ENCODE results near the gene WDR93. TPM values are rescaled to one million over a fixed set of nuclear protein-coding genes. Genes with fewer than 3 reads are reported as not detected.

The WDR93 gene
- total RNA-seq, 8 experiments from 2014 or later = 0.09 to 2.6 (median 0.24) TPM

DNA sequence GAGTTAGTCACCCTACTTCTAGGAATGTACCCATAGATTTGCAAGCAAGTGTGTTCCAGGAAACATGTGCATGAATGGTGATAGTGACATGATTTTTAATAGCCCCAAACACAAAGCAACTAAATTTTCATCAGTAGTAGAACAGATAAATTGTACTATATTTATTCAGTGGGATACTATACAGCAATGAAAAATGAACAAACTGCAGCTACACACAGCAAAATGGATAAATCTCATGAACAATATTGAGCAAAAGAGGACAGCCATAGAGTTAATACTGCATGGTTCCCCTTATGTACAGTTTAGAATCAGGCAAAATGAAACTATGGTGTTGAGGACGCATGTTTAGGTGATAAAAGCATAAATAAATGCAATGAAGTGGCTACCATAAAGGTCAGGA, 34.5 kb downstream of the WDR93 start:
- Histone ChIP-seq H3K27ac (no peak overlapping the region), H3K4me3 (no peak overlapping the region), H3K4me1 (replicated peaks in 1 of 2) (no peaks in the 10 kb centered on the region)
- in situ Hi-C loops (cut with MboI; ENCODE audit: low pct_unique_long_range_greater_than_20kb in 2 of 9, low sequenced_read_pairs in 9 of 9, unreplicated experiment in 9 of 9) = no loop called here
- 64 to 100% (median 79%) methylated on average over 1 of the region's 1 CpG; no CpG with 5 or more reads in 4 of the 10 experiments for WGBS, 10 experiments
- no peak for ATAC-seq (replicated peaks in 6 of 8)

- in situ Hi-C loops (cut with MboI; ENCODE audit: low pct_unique_long_range_greater_than_20kb in 2 of 9, low sequenced_read_pairs in 9 of 9, unreplicated experiment in 9 of 9) = no loop called here
- ATAC-seq (replicated peaks in 6 of 8) = no peak
- H3K27ac ChIP-seq = no peak overlapping the region
- 10 to 100% (median 33%) methylated on average over 1 to 2 of the region's 2 CpGs; no CpG with 5 or more reads in 3 of the 10 experiments for WGBS, 10 experiments
- H3K4me1 ChIP-seq (replicated peaks in 1 of 2) = no peaks in the 10 kb centered on the region
- no peak overlapping the region for H3K4me3 ChIP-seq
Measured at GRCh38 chr15:89728254-89728653, 37.6 kb downstream of the WDR93 start.

DNA sequence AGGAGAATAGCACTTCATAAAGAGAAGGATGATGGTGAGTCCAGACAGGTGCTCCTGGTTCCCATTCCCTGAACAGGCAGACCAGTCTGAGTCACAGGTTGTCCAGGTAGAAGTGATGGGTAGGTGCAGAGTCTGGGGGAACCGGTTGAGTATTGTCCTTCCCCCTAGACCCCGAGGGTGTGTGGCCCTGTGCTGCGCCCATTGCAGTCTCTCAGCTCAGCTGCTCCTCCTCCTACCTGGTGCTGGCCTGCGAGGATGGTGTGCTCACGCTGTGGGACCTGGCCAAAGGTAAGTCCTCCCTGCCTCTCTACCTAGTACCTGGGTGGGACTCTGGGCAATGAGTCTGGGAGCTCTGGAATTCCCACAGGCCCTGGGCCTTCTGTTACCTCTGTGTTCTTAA, 40.7 kb downstream of the WDR93 start:
- in situ Hi-C loops (cut with MboI; ENCODE audit: low pct_unique_long_range_greater_than_20kb in 2 of 9, low sequenced_read_pairs in 9 of 9, unreplicated experiment in 9 of 9) = no loop called here
- ATAC-seq (replicated peaks in 6 of 8) = no peak
- Histone ChIP-seq H3K4me3 (no peak overlapping the region), H3K27ac (no peak overlapping the region), H3K4me1 (replicated peaks in 1 of 2) (no peaks in the 10 kb centered on the region)
- 70 to 100% (median 80%) methylated on average over 1 to 4 of the region's 5 CpGs; no CpG with 5 or more reads in 5 of the 10 experiments for WGBS, 10 experiments

- WGBS, 10 experiments = 50 to 83% (median 61%) methylated on average over 2 to 6 of the region's 8 CpGs; no CpG with 5 or more reads in 3 of the 10 experiments
- ATAC-seq (replicated peaks in 6 of 8) = no peak
- Histone ChIP-seq H3K4me3 (no peak overlapping the region), H3K4me1 (replicated peaks in 1 of 2) (no peaks in the 10 kb centered on the region), H3K27ac (no peak overlapping the region)
- in situ Hi-C loops (cut with MboI; ENCODE audit: low pct_unique_long_range_greater_than_20kb in 2 of 9, low sequenced_read_pairs in 9 of 9, unreplicated experiment in 9 of 9) = no loop called here
Measured at GRCh38 chr15:89732451-89733172, 42.0 kb downstream of the WDR93 start.

DNA sequence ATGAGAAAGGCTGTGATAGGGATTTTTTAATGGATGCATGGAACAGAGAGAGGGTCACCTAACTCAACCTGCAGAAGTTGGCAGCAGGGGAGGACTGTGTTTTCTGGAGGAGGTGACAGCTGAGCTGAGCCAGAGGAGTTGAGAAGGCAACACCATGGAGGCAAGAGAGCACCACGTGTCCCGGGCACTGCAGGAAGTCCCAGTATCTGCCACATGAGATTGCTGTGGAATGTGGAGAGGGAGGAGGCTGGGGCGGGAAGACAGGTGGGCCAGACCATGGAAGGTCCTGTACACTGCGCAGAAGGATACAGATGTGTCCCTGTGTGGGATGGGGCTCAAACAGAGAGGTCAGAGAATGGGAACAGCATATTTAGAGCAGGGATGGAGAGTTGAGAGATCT, 45.2 kb downstream of the WDR93 start:
- H3K4me3 ChIP-seq = no peak overlapping the region
- in situ Hi-C loops (cut with MboI; ENCODE audit: low pct_unique_long_range_greater_than_20kb in 2 of 9, low sequenced_read_pairs in 9 of 9, unreplicated experiment in 9 of 9) = no loop called here
- WGBS, 10 experiments = 23 to 80% (median 47%) methylated on average over 1 to 3 of the region's 4 CpGs; no CpG with 5 or more reads in 4 of the 10 experiments
- H3K4me1 ChIP-seq (replicated peaks in 1 of 2) = no peaks in the 10 kb centered on the region
- no peak for ATAC-seq (replicated peaks in 6 of 8)
- no peak overlapping the region for H3K27ac ChIP-seq

DNA sequence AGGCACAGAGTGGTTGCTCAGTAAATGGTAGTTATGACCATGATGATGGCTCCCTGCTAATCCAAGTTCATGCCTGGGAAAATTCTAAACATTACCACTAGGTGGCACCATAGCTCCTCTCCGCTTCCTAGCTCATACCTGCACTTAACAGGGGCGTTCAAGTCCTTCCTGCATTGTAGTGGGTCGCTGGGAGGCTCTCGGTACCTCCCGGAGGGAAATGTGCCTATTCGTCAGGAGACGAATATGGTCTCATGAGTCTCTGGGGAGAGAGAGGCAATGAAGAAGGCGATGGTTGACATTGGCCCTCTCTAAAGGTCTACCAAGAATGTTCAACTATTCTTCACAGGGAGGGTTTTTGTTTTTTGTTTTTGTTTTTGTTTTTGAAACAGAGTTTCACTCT, 49.5 kb downstream of the WDR93 start:
- in situ Hi-C loops (cut with MboI; ENCODE audit: low pct_unique_long_range_greater_than_20kb in 2 of 9, low sequenced_read_pairs in 9 of 9, unreplicated experiment in 9 of 9) = no loop called here
- Histone ChIP-seq H3K4me1 (replicated peaks in 1 of 2) (no peaks in the 10 kb centered on the region), H3K27ac (no peak overlapping the region), H3K4me3 (no peak overlapping the region)
- peak; percentile 82 to 100 (median 90) for ATAC-seq (replicated peaks in 6 of 8)
- 0 to 3% (median 1%) methylated on average over 1 to 8 of the region's 8 CpGs; no CpG with 5 or more reads in 5 of the 10 experiments for WGBS, 10 experiments

DNA sequence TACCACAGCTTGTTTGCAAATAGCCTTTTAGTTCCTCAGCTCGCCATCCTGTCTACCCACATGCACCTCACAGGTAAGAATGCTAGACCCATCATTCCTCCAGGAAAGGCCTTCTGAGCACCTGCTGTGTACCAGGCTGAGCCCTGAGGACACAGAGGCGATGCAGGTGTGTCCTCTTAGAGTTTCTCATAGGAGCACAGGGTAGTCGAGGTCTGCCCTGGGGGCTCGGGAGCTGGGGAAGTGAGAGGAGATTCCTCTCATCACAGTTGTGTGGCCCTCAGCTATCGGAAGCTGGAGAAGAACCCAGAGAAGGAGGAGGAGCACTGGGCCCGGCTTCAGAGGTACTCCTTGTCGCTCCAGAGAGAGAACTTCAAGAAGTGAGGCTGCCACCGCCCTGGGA, 52.4 kb downstream of the WDR93 start:
- 47 to 74% (median 56%) methylated on average over 3 to 6 of the region's 8 CpGs; no CpG with 5 or more reads in 5 of the 10 experiments for WGBS, 10 experiments
- no peak for ATAC-seq (replicated peaks in 6 of 8)
- Histone ChIP-seq H3K4me1 (replicated peaks in 1 of 2) (no peaks in the 10 kb centered on the region), H3K27ac (no peak overlapping the region), H3K4me3 (no peak overlapping the region)
- in situ Hi-C loops (cut with MboI; ENCODE audit: low pct_unique_long_range_greater_than_20kb in 2 of 9, low sequenced_read_pairs in 9 of 9, unreplicated experiment in 9 of 9) = no loop called here

GRCh38 chr15:89743594-89743993, 53.0 kb downstream of the WDR93 start:
- WGBS, 10 experiments = 28 to 93% (median 80%) methylated on average over 1 to 3 of the region's 8 CpGs; no CpG with 5 or more reads in 7 of the 10 experiments
- H3K4me3 ChIP-seq = no peak overlapping the region
- no peak overlapping the region for H3K27ac ChIP-seq
- no peak for ATAC-seq (replicated peaks in 6 of 8)
- in situ Hi-C loops (cut with MboI; ENCODE audit: low pct_unique_long_range_greater_than_20kb in 2 of 9, low sequenced_read_pairs in 9 of 9, unreplicated experiment in 9 of 9) = no loop called here
- H3K4me1 ChIP-seq (replicated peaks in 1 of 2) = no peaks in the 10 kb centered on the region

DNA sequence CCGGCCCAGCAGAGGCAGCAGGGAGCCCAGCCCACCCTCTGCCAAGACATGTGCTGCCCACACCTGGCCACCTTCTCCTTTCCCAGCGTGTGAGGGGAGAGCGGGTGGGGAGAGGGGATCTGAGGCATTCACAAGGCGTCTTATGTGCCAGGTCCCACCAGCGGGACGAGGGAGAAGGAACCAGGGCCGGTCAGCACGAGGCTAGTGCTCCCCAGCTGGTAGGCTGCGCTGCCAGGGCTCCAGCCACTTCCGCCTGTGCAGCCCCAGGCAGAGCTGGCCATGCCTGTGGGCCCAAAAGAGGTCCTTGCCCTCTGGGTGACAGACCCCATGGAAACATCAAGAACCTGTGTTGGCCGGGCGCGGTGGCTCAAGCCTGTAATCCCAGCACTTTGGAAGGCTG, 54.5 kb downstream of the WDR93 start:
- ATAC-seq (replicated peaks in 6 of 8) = no peak
- Histone ChIP-seq H3K4me1 (replicated peaks in 1 of 2) (no peaks in the 10 kb centered on the region), H3K4me3 (no peak overlapping the region), H3K27ac (no peak overlapping the region)
- WGBS, 10 experiments = 50 to 73% (median 63%) methylated on average over 2 to 6 of the region's 13 CpGs; no CpG with 5 or more reads in 7 of the 10 experiments
- in situ Hi-C loops (cut with MboI; ENCODE audit: low pct_unique_long_range_greater_than_20kb in 2 of 9, low sequenced_read_pairs in 9 of 9, unreplicated experiment in 9 of 9) = no loop called here

- Histone ChIP-seq H3K4me1 (replicated peaks in 1 of 2) (no peaks in the 10 kb centered on the region), H3K27ac (no peak overlapping the region), H3K4me3 (no peak overlapping the region)
- ATAC-seq (replicated peaks in 6 of 8) = no peak
- in situ Hi-C loops (cut with MboI; ENCODE audit: low pct_unique_long_range_greater_than_20kb in 2 of 9, low sequenced_read_pairs in 9 of 9, unreplicated experiment in 9 of 9) = no loop called here
- WGBS, 10 experiments = 0 to 38% (median 20%) methylated on average over 1 of the region's 1 CpG; no CpG with 5 or more reads in 7 of the 10 experiments
Measured at GRCh38 chr15:89745768-89746167, 55.2 kb downstream of the WDR93 start.

- H3K4me1 ChIP-seq (replicated peaks in 1 of 2) = peaks cover 0 to 2% of the 10 kb centered on the region in 2 donors
- 28 to 100% (median 37%) methylated on average over 1 to 5 of the region's 9 CpGs; no CpG with 5 or more reads in 6 of the 10 experiments for WGBS, 10 experiments
- in situ Hi-C loops (cut with MboI; ENCODE audit: low pct_unique_long_range_greater_than_20kb in 2 of 9, low sequenced_read_pairs in 9 of 9, unreplicated experiment in 9 of 9) = no loop called here
- ATAC-seq (replicated peaks in 6 of 8) = no peak
- no peak overlapping the region for H3K4me3 ChIP-seq
- no peak overlapping the region for H3K27ac ChIP-seq
Measured at GRCh38 chr15:89746386-89746780, 55.8 kb downstream of the WDR93 start.

GRCh38 chr15:89747708-89748682, 57.4 kb downstream of the WDR93 start:
- H3K4me3 ChIP-seq = no peak overlapping the region
- no peak for ATAC-seq (replicated peaks in 6 of 8)
- peaks cover 0 to 2% of the 10 kb centered on the region in 2 donors for H3K4me1 ChIP-seq (replicated peaks in 1 of 2)
- H3K27ac ChIP-seq = no peak overlapping the region
- 7 to 80% (median 32%) methylated on average over 3 to 12 of the region's 28 CpGs; no CpG with 5 or more reads in 2 of the 10 experiments for WGBS, 10 experiments
- in situ Hi-C loops (cut with MboI; ENCODE audit: low pct_unique_long_range_greater_than_20kb in 2 of 9, low sequenced_read_pairs in 9 of 9, unreplicated experiment in 9 of 9) = no loop called here

GRCh38 chr15:89749054-89749453, 58.4 kb downstream of the WDR93 start:
- whole genome bisulfite sequencing, 10 experiments = 53 to 93% (median 80%) methylated on average over 1 to 6 of the region's 7 CpGs; no CpG with 5 or more reads in 5 of the 10 experiments
- peaks cover 0 to 2% of the 10 kb centered on the region in 2 donors for H3K4me1 ChIP-seq (replicated peaks in 1 of 2)
- H3K4me3 ChIP-seq = no peak overlapping the region
- in situ Hi-C loops (cut with MboI; ENCODE audit: low pct_unique_long_range_greater_than_20kb in 2 of 9, low sequenced_read_pairs in 9 of 9, unreplicated experiment in 9 of 9) = no loop called here
- no peak for ATAC-seq (replicated peaks in 6 of 8)
- H3K27ac ChIP-seq = no peak overlapping the region

Measured in motor neuron (in vitro differentiated cells).